Stimulated activated CD8-positive, alpha-beta memory T cell treated with anti-CD3 and anti-CD28 coated beads, Interleukin-15, amount 100 ng/mL, for 24 hours (primary cell): Measurements from ENCODE around the gene PDXK.
A peak's percentile ranks its signal among the peaks of the same experiment; 100 is the strongest.

Source experiments
- DNase-seq: peaks from one replicate; pipeline ENCODE4 v3.0.0-alpha.2; 2020; ENCODE audit warnings: low read depth

The PDXK gene

GRCh38 chr21:43723648-43724047 lies 4.7 kb downstream of the PDXK start:
- no peak for DNase-seq

- DNase-seq, result no peak
Measured at GRCh38 chr21:43726686-43727518, 8.0 kb downstream of the PDXK start.

GRCh38 chr21:43727519-43728153 lies 8.7 kb downstream of the PDXK start:
- no peak for DNase-seq

GRCh38 chr21:43728154-43728466 lies 9.2 kb downstream of the PDXK start:
- DNase-seq, result no peak

- DNase-seq, result peak; percentile 47
Measured at GRCh38 chr21:43728467-43729390, 9.8 kb downstream of the PDXK start.

GRCh38 chr21:43731476-43731875 lies 12.5 kb downstream of the PDXK start:
- DNase-seq, result no peak

GRCh38 chr21:43731891-43732711 lies 13.2 kb downstream of the PDXK start:
- DNase-seq, result no peak

DNA sequence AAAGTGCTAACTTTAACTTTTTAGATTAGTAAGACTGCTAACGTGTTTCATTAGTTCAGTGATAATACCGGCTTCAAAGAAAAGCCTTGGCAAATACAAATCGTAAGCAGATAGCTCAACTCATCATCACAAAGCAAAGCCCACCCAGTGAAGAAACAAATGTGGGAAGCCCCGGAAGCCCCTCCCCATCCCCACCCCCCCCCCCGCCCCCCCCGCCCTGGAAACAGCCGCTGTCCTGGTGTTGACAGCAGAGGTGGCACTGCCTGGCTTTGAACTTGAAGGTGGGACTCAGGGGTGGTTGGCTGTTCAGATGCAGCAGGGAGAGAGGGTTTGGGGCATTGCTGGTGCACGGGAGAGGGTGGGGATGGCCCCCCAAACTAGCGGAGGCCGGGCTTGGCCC lies 14.1 kb downstream of the PDXK start:
- DNase-seq, result no peak

- no peak for DNase-seq
Measured at GRCh38 chr21:43733529-43734071, 14.7 kb downstream of the PDXK start.

DNA sequence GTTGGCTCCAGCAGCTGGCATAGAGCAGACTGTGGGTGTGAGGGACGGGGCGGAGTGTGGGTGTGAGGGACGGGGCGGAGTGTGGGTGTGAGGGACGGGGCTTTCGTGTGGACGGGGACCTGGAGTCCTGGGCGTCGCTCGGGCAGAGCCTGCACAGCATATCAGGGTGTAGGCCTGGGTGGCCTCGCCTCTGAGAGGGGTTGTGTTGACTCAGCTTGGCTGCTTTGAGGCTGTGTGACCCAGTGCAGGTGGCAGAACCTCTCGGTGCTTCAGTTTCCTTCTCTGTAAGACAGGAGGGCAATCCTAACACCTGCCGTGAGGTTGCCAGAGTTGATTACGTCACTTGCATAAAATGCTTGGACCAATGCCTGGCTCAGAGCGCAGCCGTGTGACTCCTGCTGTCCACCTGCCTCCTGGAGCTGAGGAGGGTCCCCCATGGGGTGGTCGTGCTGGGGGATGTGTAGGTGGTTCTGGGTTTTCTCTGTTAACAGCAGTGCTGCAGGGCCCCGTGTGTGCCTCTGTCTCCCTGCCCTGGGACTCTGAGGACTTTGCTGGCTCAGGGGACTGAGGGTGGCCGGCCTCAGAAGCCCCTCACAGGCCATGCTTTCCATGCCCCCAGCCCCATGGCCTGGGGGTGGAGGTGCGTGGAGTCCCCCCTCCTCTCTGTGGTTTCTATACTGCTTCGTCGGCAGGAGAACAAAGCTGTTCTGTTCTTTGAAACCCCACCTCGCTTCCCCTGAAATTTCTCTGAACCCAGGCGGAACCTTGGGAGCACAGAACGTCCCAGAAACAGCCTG lies 15.4 kb downstream of the PDXK start:
- DNase-seq, result no peak

DNA sequence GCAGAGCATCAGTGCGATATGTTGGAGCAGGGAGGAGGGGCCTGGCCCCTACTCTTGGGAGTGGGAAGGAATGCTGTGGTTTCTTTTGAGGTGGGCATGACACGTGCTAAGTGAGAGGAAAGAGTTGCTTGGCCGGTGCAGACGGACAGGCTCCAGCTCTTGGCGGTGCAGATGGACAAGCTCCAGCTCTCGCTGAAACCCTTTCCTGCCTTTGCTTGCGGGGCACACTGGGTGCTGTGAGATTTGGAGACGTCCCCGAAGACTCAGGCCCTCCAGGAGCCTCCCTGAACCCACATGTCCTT lies 15.9 kb downstream of the PDXK start:
- no peak for DNase-seq

- no peak for DNase-seq
Measured at GRCh38 chr21:43735236-43736091, 16.5 kb downstream of the PDXK start.

GRCh38 chr21:43736224-43736883 lies 17.4 kb downstream of the PDXK start:
- no peak for DNase-seq

DNA sequence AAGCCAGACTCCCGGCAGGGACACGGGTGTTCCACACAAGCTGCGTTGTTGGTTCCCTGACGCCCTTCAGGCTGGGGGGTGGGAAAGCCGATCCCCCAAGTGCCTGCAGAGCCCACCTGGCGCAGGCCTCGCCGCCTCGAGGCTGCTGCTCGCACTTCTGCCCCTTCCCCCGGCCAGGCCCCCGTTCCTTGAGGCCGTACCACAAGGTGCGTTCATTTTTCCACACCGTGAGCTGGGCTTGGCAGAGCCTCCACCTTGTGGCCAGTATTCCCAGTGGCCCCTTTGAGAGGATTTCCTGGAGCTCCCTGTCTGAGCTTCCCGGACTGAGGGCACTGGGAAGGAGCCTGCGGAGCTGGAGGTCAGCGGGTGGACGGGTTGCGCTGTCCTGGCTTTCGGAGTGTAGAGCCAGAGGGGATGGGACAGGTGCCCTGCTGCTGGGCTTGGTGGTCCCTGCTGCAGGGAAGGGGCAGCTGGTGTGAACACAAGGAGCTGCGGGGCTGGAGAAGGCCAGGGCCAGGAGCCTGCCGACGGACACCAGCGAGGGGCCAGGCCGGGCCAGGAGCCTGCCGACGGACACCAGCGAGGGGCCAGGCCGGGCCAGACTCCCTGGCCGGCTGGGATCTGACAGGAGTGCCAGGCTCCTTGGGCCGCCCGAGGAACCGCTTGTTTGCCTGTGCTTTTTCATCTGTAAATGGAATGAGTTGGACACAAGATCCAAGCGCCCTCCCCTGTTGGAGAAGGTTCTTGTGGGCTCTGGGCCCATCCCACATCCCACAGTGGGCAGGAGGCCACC lies 18.4 kb downstream of the PDXK start:
- DNase-seq, result no peak

GRCh38 chr21:43739621-43740435 lies 20.9 kb downstream of the PDXK start:
- DNase-seq, result no peak

DNA sequence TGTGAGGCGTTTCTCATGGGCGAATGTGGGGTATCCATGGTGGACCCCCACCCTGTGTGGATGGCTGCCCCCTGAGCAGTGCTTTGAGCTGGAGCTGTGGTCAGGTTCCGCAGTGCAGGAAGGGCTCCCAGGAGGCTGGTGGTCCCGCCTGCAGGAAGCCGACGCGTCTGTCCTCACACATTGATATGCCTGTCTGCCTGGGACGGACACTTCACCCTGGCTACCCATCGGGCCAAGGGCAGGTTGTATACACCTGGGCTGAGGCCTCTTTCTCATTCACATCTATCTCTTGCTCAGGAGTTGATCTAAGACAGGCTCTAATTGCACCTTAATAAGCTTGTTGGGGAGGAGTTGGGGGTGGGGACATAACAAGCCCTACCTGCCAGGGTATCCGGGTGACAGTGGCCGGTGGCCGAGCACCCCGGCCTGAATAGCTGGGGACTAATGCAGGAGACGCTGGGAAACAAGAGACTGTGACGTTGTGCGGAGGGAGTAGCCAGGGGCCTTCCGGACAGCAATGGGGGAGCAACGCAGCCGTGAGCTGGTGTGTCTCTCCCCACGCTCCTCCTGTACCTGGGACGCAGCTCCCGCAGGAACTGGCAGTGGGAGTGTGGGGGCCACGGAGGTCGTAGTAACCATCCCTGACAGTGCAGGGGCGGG lies 21.7 kb downstream of the PDXK start:
- DNase-seq, result no peak

- DNase-seq, result no peak
Measured at GRCh38 chr21:43741423-43742096, 22.6 kb downstream of the PDXK start.
